Measurements from ENCODE around the gene CFAP299.

CFAP299 gene

GRCh38 chr4:80852061-80852460 is 516.5 kb downstream of the CFAP299 start:
- DNase-seq, result no peak

- DNase-seq, result no peak
Observed at GRCh38 chr4:80873571-80873970, 538.0 kb downstream of the CFAP299 start.

- DNase-seq, result no peak
Observed at GRCh38 chr4:80874979-80875378, 539.4 kb downstream of the CFAP299 start.

GRCh38 chr4:80875642-80876041 is 540.1 kb downstream of the CFAP299 start:
- no peak for DNase-seq

- no peak for DNase-seq
Observed at GRCh38 chr4:80876810-80877209, 541.3 kb downstream of the CFAP299 start.

- no peak for DNase-seq
Observed at GRCh38 chr4:80878218-80878617, 542.7 kb downstream of the CFAP299 start.

GRCh38 chr4:80897537-80898303 is 562.2 kb downstream of the CFAP299 start:
- no peak for DNase-seq

- DNase-seq, result no peak
Observed at GRCh38 chr4:80900908-80901307, 565.4 kb downstream of the CFAP299 start.

GRCh38 chr4:80903020-80903419 is 567.5 kb downstream of the CFAP299 start:
- DNase-seq, result no peak

- no peak for DNase-seq
Observed at GRCh38 chr4:80909938-80910337, 574.4 kb downstream of the CFAP299 start.

GRCh38 chr4:80911458-80911857 is 575.9 kb downstream of the CFAP299 start:
- no peak for DNase-seq

- no peak for DNase-seq
Observed at GRCh38 chr4:80912350-80912749, 576.8 kb downstream of the CFAP299 start.

- DNase-seq, result no peak
Observed at GRCh38 chr4:80913381-80913780, 577.9 kb downstream of the CFAP299 start.

GRCh38 chr4:80916770-80917169 is 581.2 kb downstream of the CFAP299 start:
- no peak for DNase-seq

- no peak for DNase-seq
Observed at GRCh38 chr4:80918004-80918403, 582.5 kb downstream of the CFAP299 start.

GRCh38 chr4:80921441-80921840 is 585.9 kb downstream of the CFAP299 start:
- DNase-seq, result no peak

GRCh38 chr4:80922941-80923340 is 587.4 kb downstream of the CFAP299 start:
- DNase-seq, result no peak

GRCh38 chr4:80925293-80925692 is 589.8 kb downstream of the CFAP299 start:
- no peak for DNase-seq

- DNase-seq, result no peak
Observed at GRCh38 chr4:80926446-80926845, 590.9 kb downstream of the CFAP299 start.

- DNase-seq, result no peak
Observed at GRCh38 chr4:80926891-80927290, 591.4 kb downstream of the CFAP299 start.

GRCh38 chr4:80927420-80927819 is 591.9 kb downstream of the CFAP299 start:
- no peak for DNase-seq

- DNase-seq, result no peak
Observed at GRCh38 chr4:80931631-80932081, 596.1 kb downstream of the CFAP299 start.

GRCh38 chr4:80948141-80948540 is 612.6 kb downstream of the CFAP299 start:
- no peak for DNase-seq

GRCh38 chr4:80948995-80949394 is 613.5 kb downstream of the CFAP299 start:
- no peak for DNase-seq

- DNase-seq, result no peak
Observed at GRCh38 chr4:80956421-80956820, 620.9 kb downstream of the CFAP299 start.
